SU-DHL-6 (cell line): ENCODE results near the gene KRTAP3-1.

ENCODE experiments used
- EZH2phosphoT487 ChIP-seq: fragments of 200-600 bp; sonication (generic), shearing (Covaris generic); conservative IDR thresholded peaks from 2 replicates; pipeline ENCODE4 v1.6.1; 2018; ENCODE audit warnings: mild to moderate bottlenecking, antibody characterized with exemption, low read length, moderate library complexity, mixed read lengths
- TF ChIP-seq, protein P1 (sequence below): fragments of 200-600 bp; sonication (generic); IDR thresholded peaks from one replicate; pipeline ENCODE4 v1.5.1; 2017; ENCODE audit warnings: antibody characterized with exemption, mild to moderate bottlenecking, low read length, moderate library complexity; ENCODE audit not compliant: insufficient read depth, poor library complexity, severe bottlenecking

DNA sequence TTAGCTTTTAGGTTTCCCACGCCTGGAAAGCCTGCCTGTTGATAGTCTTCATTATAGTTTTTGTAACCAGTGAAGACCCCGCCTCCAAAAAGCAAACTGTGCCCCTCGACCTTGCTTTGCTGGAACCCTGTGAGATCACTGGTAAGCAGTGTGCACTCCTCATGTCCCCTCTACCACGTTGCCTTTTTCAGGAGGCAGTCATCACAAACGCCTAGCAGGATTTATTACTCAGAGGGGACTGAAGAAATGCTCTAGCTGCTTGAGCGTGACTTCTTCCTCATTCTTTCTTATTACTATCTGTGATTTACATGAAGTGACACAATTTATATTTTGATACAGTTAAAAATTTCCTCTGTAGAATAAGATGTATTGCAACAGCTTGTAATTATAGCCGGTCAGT, 6.5 kb upstream of the KRTAP3-1 start:
- TF ChIP-seq, protein P1, sequence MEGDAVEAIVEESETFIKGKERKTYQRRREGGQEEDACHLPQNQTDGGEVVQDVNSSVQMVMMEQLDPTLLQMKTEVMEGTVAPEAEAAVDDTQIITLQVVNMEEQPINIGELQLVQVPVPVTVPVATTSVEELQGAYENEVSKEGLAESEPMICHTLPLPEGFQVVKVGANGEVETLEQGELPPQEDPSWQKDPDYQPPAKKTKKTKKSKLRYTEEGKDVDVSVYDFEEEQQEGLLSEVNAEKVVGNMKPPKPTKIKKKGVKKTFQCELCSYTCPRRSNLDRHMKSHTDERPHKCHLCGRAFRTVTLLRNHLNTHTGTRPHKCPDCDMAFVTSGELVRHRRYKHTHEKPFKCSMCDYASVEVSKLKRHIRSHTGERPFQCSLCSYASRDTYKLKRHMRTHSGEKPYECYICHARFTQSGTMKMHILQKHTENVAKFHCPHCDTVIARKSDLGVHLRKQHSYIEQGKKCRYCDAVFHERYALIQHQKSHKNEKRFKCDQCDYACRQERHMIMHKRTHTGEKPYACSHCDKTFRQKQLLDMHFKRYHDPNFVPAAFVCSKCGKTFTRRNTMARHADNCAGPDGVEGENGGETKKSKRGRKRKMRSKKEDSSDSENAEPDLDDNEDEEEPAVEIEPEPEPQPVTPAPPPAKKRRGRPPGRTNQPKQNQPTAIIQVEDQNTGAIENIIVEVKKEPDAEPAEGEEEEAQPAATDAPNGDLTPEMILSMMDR: no peak
- no peak for TF ChIP-seq EZH2phosphoT487
